Spleen (tissue), 7 donors: ENCODE measurements around the gene PLPP3.

Experiments
- POLR2A ChIP-seq, 3 donors: fragments of 450-650 bp; IDR thresholded peaks; one replicate each; pipeline ENCODE4 v1.5.1; 2017; ENCODE audit warnings: antibody characterized with exemption in 3 of 3, mild to moderate bottlenecking in 1 of 3
- POLR2AphosphoS5 ChIP-seq, 3 donors: sonication (generic); formaldehyde crosslinking; IDR thresholded peaks; one replicate each; pipeline ENCODE4 v1.5.1; 2017; ENCODE audit warnings: antibody characterized with exemption in 3 of 3
- TF ChIP-seq, protein P1 (sequence below), 11 experiments: fragments of 200-600 bp in 7 of 11; fragments of 450-650 bp in 4 of 11; sonication (generic) in 4 of 11; IDR thresholded peaks in 8 of 11; conservative IDR thresholded peaks in 3 of 11; 1 replicate in 7 of 11; 2 replicates in 4 of 11; pipeline versions ENCODE4 v1.4.0 to v1.8.0; 2016 to 2021; ENCODE audit warnings: antibody characterized with exemption in 11 of 11, inconsistent platforms in 4 of 11, mild to moderate bottlenecking in 1 of 11
- donor health status: DM: no; HTN: no; CAD: no; lungs with moderate emphysema.
- donor health status: DM: no; HTN: no; CAD: no.
- donor health status: DM: no; HTN: no; CAD: no.

DNA sequence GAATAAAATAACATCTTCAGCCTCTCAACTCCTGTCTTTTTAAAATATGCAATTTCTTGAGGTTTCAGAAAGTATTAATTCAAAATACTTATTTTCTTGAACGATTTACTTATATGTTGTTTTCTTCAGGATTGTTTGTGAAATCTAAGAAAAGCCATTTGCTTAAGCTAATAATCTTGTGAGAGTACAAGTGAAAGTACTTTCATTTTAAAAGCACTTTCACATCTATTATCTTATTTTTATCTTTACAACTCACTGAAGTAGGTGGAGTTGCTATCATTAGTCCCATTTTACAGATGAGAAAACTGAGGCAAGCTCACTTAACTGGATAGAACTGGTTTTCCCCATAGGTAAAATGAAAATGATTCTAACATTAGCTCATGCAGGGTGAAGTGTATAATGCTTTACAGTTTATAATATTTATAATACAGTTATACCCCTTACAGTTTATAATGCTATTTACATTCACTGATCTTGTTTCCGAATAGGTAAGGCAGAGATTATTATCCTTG lies 4.7 kb upstream of the PLPP3 start:
- TF ChIP-seq, protein P1, sequence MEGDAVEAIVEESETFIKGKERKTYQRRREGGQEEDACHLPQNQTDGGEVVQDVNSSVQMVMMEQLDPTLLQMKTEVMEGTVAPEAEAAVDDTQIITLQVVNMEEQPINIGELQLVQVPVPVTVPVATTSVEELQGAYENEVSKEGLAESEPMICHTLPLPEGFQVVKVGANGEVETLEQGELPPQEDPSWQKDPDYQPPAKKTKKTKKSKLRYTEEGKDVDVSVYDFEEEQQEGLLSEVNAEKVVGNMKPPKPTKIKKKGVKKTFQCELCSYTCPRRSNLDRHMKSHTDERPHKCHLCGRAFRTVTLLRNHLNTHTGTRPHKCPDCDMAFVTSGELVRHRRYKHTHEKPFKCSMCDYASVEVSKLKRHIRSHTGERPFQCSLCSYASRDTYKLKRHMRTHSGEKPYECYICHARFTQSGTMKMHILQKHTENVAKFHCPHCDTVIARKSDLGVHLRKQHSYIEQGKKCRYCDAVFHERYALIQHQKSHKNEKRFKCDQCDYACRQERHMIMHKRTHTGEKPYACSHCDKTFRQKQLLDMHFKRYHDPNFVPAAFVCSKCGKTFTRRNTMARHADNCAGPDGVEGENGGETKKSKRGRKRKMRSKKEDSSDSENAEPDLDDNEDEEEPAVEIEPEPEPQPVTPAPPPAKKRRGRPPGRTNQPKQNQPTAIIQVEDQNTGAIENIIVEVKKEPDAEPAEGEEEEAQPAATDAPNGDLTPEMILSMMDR (IDR thresholded peaks at IDR 0.05 in 8 of 11, conservative IDR thresholded peaks at IDR 0.05 in 3 of 11) = no peak
- TF ChIP-seq POLR2A (IDR thresholded peaks at IDR 0.05) = no peak
- no peak for TF ChIP-seq POLR2AphosphoS5 (IDR thresholded peaks at IDR 0.05)
